ENCODE results near the gene D2HGDH. TPM values are rescaled to one million over a fixed set of nuclear protein-coding genes. Genes with fewer than 3 reads are reported as not detected.

The D2HGDH gene
- 16.7 and 20.3 TPM in 2 replicates for total RNA-seq

DNA sequence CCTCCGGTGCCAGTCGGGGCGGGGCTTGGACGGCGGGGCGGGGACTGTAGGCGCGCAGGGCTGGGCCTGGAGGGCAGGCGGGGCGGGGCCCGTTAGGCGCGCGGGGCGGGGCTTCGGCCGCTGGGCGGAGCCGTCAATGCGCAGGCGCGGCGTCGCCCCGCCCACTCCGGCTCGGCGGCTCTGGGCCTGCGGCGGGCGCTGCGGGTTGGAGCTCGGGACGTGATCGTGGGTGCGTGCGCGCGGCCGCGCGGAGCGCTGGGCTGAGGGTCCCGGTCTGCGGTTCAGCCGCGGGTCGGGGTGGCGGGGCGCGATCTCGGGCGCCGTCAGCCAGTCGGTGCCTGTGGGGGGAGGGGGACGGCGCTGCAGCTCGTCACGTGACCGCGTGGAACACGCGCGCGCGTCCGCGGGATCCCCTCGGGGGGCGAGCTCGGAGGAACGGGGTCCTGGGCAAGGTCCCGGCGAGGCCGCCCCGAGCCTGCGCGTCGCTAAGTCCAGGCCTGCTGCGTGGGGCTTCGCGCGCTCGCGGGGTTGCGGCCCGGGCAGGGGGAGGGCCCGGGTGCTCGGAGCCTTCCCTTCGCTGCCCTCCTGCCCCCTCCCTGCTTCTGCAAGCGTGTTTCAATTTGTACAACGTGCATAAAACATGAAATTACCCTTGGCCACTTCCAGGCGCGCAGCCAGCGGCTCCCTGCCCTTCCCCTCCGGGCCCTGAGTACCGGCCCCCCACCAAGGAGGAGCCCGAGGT is at the start of gene D2HGDH:
D2HGDH (plus strand) TSS at position 164 of the 742 bp plus-strand sequence. CDS start 595 bp downstream, outside the sequence.

GRCh38 chr2:241686650-241687425 is 47.6 kb upstream of the D2HGDH start, which contains the start of gene DTYMK:
Gene DTYMK, minus strand, starts transcription at chr2:241686815. Its CDS starts 32 bp downstream, at chr2:241686783.

DNA sequence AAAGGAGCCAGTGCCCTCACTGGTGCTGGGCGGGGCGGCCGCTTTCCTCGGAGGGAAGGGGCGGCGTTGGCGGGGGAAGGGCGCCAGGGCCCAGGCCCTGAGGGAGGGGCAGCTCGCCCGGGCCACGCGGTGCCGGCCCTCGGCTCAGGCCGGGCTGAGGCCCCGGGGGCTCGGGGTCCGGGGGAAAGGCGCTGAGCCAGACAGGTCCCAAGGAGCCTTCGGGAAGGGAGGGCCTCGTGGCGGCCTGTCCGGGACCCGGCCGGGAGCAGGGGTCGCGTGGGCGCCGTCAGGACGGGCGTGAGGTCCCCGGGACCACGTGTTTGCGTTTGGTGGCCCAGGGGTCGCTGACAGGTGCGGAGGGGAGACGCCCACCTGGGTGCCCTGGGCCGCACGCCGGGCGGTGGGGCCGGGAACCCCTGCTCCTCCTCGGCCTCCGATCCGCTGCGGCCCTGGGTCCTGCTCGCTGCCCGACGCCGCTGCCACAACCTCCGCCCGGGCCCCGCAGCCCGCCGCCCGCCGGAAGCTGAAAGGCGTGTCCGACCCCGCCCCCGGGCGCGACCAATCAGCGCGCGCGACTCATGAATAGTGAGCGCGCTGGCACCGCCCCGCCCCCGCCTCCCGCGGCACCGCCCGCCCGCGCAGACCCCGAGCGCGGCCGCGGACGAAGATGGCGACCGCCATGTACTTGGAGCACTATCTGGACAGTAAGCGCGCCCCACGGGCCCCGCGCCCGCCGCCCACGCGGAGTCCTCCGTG is 32.9 kb upstream of the D2HGDH start, which contains the start of gene ING5:
ING5 (plus strand) TSS at position 641 of the 756 bp plus-strand sequence; CDS start at position 668, 27 bp downstream.

DNA sequence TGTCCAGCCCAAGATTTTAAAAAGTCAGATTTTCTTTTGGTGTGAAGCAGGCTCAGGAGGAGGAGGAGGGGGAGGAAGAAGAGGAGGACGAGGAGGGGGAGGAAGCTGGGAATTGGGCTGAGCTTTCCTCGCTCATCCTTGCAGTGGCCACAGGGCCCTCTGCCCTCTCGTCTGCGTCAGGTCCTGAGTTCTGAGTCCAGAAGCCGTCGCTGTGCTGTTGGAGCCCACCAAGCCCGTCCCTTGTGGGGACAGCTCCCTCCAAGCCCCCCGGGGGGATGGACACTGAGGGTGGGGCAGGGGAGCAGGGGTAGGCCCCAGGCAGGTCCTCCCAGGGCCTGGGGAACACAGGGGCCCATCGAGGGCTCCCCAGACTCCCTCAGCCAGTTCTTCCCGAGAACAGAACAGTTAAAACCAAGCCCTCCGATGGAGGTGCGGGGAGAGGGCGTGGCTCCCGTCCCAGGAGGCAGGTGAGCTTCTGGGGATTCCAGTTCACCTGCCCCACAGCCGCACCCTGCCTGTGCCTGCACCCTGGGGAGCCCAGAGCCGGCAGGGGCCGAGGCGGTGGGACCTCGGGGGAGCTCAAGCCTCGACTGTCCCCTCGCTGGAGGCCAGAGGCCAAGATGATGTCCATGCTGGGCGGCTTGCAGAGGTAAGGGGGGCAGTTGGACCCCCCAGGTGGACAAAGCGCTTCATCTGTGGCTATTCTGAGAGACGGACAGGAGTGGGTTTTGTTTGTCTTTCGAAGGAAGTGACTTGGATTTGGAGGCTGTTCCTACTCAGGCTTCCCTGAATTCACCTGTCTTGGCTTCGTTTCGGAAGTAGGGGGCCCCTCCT is 42.1 kb downstream of the D2HGDH start, which contains the start of gene GAL3ST2:
GAL3ST2 (plus strand) TSS at position 487 of the 834 bp plus-strand sequence; CDS start at position 621, 134 bp downstream.

DNA sequence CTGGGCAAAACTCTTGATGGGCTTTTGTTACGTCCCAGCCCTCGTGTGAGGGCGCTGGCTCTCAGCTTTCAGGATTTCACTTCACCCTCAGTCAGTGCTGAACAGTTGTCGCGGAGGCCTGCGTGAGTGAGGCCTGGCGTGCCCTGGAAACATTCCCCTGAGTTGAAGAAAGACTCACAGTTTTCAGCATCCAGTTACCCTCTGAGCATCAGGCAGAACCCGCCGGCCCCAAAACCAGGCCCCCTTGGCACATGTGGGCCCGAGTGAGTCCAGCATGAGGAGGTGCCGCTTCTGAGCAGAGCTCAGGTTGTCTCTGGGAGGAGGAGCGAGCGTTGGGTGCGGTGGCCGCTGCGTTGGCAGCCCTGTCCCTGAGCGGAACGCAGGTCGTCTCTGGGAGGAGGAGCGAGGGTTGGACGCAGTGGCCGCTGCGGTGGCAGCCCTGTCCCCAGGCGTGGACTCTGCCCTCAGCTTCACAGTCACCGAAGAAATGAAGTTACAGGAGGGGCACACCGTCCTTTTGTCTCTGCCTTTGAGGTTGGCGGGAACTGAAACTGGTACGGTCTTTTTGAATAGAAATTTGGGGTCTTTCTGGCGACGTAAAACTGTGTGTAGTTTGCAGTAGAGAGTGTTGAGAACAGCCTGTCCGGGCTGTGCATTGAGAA is 74.4 kb downstream of the D2HGDH start, which contains the start of gene NEU4:
NEU4 (plus strand) TSS at position 473 of the 662 bp plus-strand sequence. CDS start 5,292 bp downstream, outside the sequence.

Other genes starting within 250 kb of the D2HGDH start
- 169 and 216 TPM in 2 replicates for gene STK25, start 226.0 kb upstream of the D2HGDH start, total RNA-seq
- gene BOK, start 175.9 kb upstream of the D2HGDH start, total RNA-seq = 39.5 and 79.9 TPM in 2 replicates
- gene THAP4, start 97.5 kb upstream of the D2HGDH start, total RNA-seq = 44.2 and 49.5 TPM in 2 replicates
- gene ATG4B, start 96.9 kb upstream of the D2HGDH start, total RNA-seq = 30.6 and 44.6 TPM in 2 replicates
- gene DTYMK, start 47.8 kb upstream of the D2HGDH start, total RNA-seq = 18.3 and 29.6 TPM in 2 replicates
- gene ING5, start 32.6 kb upstream of the D2HGDH start, total RNA-seq = 15.8 and 27.6 TPM in 2 replicates
- gene GAL3ST2, start 42.2 kb downstream of the D2HGDH start, total RNA-seq = not detected in 2 replicates
- gene NEU4, start 74.6 kb downstream of the D2HGDH start, total RNA-seq = 0.09 TPM in 1 of 2 replicates, not detected in the other
- 0.12 TPM in 1 of 2 replicates, not detected in the other for gene PDCD1, start 124.3 kb downstream of the D2HGDH start, total RNA-seq
- not detected in 2 replicates for gene RTP5, start 135.1 kb downstream of the D2HGDH start, total RNA-seq

Measured in pericardium fibroblast (primary cell).